Dermis microvascular lymphatic vessel endothelial cell (primary cell): ENCODE results near the gene IGFBP2. TPM values are rescaled to one million over a fixed set of nuclear protein-coding genes. Genes with fewer than 3 reads are reported as not detected.

Experiments used
- DNase-seq, 2 donors: peaks; one replicate each; pipeline versions ENCODE4 v3.0.0 to v3.0.0-alpha.2; 2010; ENCODE audit warnings: low read depth in 2 of 2
- total RNA-seq: library from RNA; depleted of rRNA; stranded (reverse); fragments of >200 nt; gene quantifications from 2 replicates; pipeline ENCODE4 v1.2.1, GENCODE V29; 2014

IGFBP2 gene
- total RNA-seq, 1 donor from 2014 or later, result 53.0 TPM

DNA sequence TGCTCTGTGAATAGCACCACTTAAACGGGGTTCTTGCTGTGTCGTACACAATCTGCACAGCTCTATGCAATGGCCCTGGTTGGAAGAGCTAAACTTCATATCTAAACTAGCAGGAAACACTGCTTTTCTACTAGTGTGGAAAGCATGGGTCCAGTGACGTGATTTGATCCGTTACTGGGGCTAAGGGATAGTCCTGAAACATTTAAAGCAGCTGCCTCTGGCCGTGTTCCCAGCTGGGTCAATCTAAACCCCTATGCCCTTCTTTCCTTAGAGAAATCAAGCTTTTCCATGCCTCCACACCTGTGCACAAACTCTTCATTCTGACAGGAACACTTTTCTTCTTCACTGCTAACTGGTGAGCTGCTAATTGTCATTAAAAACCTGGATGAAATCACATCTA is 67.6 kb downstream of the IGFBP2 start:
- DNase-seq, result no peak

- DNase-seq, result no peak
Observed at GRCh38 chr2:216701544-216701943, 68.3 kb downstream of the IGFBP2 start.

GRCh38 chr2:216702756-216703155 is 69.5 kb downstream of the IGFBP2 start:
- no peak for DNase-seq

GRCh38 chr2:216710551-216711301 is 77.5 kb downstream of the IGFBP2 start:
- no peak for DNase-seq

- no peak for DNase-seq
Observed at GRCh38 chr2:216711348-216711747, 78.1 kb downstream of the IGFBP2 start.

GRCh38 chr2:216713691-216714336 is 80.6 kb downstream of the IGFBP2 start:
- no peak for DNase-seq

Other genes starting within 250 kb of the IGFBP2 start
- gene SMARCAL1, start 220.9 kb upstream of the IGFBP2 start, total RNA-seq, result 9.5 and 15.6 TPM in 2 replicates
- 1,529 and 2,341 TPM in 2 replicates for gene RPL37A, start 134.6 kb upstream of the IGFBP2 start, total RNA-seq
- 0.25 and 0.64 TPM in 2 replicates for gene IGFBP5, start 62.1 kb downstream of the IGFBP2 start, total RNA-seq
- not detected in 2 replicates for gene TNP1, start 226.6 kb downstream of the IGFBP2 start, total RNA-seq